ENCODE measurements around the gene ST7. TPM values are rescaled to one million over a fixed set of nuclear protein-coding genes. Genes with fewer than 3 reads are reported as not detected.

Gene ST7
- total RNA-seq, 4 donors from 2014 or later = 13.5 to 24.9 (median 18.6) TPM

GRCh38 chr7:117203205-117203604 lies 249.9 kb downstream of the ST7 start:
- TF ChIP-seq POLR2A (IDR thresholded peaks at IDR 0.05) (no peak), EP300 (IDR thresholded peaks at IDR 0.05) (no peak)
- TF ChIP-seq, protein P1, sequence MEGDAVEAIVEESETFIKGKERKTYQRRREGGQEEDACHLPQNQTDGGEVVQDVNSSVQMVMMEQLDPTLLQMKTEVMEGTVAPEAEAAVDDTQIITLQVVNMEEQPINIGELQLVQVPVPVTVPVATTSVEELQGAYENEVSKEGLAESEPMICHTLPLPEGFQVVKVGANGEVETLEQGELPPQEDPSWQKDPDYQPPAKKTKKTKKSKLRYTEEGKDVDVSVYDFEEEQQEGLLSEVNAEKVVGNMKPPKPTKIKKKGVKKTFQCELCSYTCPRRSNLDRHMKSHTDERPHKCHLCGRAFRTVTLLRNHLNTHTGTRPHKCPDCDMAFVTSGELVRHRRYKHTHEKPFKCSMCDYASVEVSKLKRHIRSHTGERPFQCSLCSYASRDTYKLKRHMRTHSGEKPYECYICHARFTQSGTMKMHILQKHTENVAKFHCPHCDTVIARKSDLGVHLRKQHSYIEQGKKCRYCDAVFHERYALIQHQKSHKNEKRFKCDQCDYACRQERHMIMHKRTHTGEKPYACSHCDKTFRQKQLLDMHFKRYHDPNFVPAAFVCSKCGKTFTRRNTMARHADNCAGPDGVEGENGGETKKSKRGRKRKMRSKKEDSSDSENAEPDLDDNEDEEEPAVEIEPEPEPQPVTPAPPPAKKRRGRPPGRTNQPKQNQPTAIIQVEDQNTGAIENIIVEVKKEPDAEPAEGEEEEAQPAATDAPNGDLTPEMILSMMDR (IDR thresholded peaks at IDR 0.05) = no peak
- Histone ChIP-seq H3K4me3 (no peak overlapping the region), H3K4me1 (no peaks in the 10 kb centered on the region), H3K36me3 (peaks cover 0 to 18% (median 0%) of the 10 kb centered on the region in 3 donors), H3K27ac (no peak overlapping the region), H3K27me3 (no peaks in the 10 kb centered on the region), H3K9me3 (no peaks in the 10 kb centered on the region)
- 88 to 93% methylated on average over 1 of the region's 1 CpG for WGBS, 2 donors
- DNase-seq (ENCODE audit: low spot score in 2 of 2) = no peak

GRCh38 chr7:117205873-117206272 lies 252.6 kb downstream of the ST7 start:
- no peak for TF ChIP-seq EP300 (IDR thresholded peaks at IDR 0.05)
- TF ChIP-seq, protein P1 (IDR thresholded peaks at IDR 0.05) = no peak
- no peak overlapping the region for H3K4me3 ChIP-seq
- no peak overlapping the region for H3K27ac ChIP-seq
- H3K9me3 ChIP-seq = no peaks in the 10 kb centered on the region
- H3K4me1 ChIP-seq = no peaks in the 10 kb centered on the region
- H3K27me3 ChIP-seq = no peaks in the 10 kb centered on the region
- no peak for DNase-seq (ENCODE audit: low spot score in 2 of 2)
- H3K36me3 ChIP-seq = peaks cover 0 to 13% (median 4%) of the 10 kb centered on the region in 3 donors
- WGBS, 2 donors = 83 to 87% methylated on average over 2 of the region's 2 CpGs

DNA sequence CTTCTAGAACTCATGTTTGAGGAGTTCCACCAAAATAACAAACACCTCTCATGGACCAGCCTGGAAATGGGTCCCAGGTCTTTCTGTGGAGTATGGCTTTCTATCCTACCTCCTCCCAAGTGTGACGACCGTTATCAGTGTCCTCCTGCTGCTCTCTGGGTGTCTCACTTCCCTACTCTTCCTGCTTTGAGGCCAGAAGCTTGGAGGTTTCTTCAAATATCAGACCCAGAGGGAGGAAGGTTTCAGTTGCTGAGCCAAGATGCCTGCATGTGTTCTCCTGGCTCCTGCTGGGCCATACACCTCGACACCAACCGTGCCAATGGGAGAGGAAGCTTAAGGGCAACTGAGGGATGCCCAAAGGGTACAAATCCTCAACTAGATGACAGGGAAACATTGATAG lies 255.0 kb downstream of the ST7 start:
- Histone ChIP-seq H3K9me3 (no peaks in the 10 kb centered on the region), H3K4me3 (no peak overlapping the region), H3K36me3 (peaks cover 0 to 13% (median 4%) of the 10 kb centered on the region in 3 donors), H3K4me1 (no peaks in the 10 kb centered on the region), H3K27me3 (no peaks in the 10 kb centered on the region), H3K27ac (no peak overlapping the region)
- DNase-seq (ENCODE audit: low spot score in 2 of 2) = no peak
- 93 to 96% methylated on average over 4 of the region's 4 CpGs for WGBS, 2 donors
- TF ChIP-seq EP300 (IDR thresholded peaks at IDR 0.05) = no peak

GRCh38 chr7:117210397-117210796 lies 257.1 kb downstream of the ST7 start:
- no peak for TF ChIP-seq EP300 (IDR thresholded peaks at IDR 0.05)
- TF ChIP-seq, protein P1 (IDR thresholded peaks at IDR 0.05) = no peak
- no peak for TF ChIP-seq POLR2A (IDR thresholded peaks at IDR 0.05)
- H3K27ac ChIP-seq = no peak overlapping the region
- DNase-seq (ENCODE audit: low spot score in 2 of 2) = no peak
- WGBS, 2 donors = 83 to 95% methylated on average over 4 of the region's 4 CpGs
- no peaks in the 10 kb centered on the region for H3K4me1 ChIP-seq
- no peak overlapping the region for H3K4me3 ChIP-seq
- no peaks in the 10 kb centered on the region for H3K9me3 ChIP-seq
- H3K27me3 ChIP-seq = no peaks in the 10 kb centered on the region
- peaks cover 0 to 13% (median 4%) of the 10 kb centered on the region in 3 donors for H3K36me3 ChIP-seq

GRCh38 chr7:117210908-117211307 lies 257.6 kb downstream of the ST7 start:
- DNase-seq (ENCODE audit: low spot score in 2 of 2) = no peak
- no peaks in the 10 kb centered on the region for H3K9me3 ChIP-seq
- 95 to 96% methylated on average over 3 of the region's 3 CpGs for WGBS, 2 donors
- no peaks in the 10 kb centered on the region for H3K4me1 ChIP-seq
- peaks cover 0 to 13% (median 4%) of the 10 kb centered on the region in 3 donors for H3K36me3 ChIP-seq
- H3K27ac ChIP-seq = no peak overlapping the region
- H3K4me3 ChIP-seq = no peak overlapping the region
- no peaks in the 10 kb centered on the region for H3K27me3 ChIP-seq
- TF ChIP-seq, protein P1 (IDR thresholded peaks at IDR 0.05) = no peak
- TF ChIP-seq EP300 (IDR thresholded peaks at IDR 0.05) (no peak), POLR2A (IDR thresholded peaks at IDR 0.05) (no peak)

DNA sequence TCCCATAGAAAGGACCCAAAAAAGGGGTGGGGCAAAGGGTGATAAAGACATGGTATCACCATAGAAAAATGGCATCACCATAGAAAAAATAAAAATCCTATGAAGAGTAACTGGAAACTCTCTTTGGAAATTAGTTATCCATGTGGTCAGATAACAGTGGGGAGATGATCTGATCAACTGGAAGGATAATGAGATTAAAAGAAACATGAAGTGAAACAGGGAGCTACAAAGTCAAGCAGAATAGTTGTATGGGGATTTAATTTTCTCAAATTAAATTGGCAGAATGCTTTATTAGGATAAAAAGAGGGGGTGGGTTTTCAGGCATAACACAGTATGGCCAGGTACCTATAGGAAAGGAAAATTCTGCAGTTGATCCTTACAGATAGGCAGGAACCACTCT lies 258.3 kb downstream of the ST7 start:
- no peaks in the 10 kb centered on the region for H3K4me1 ChIP-seq
- no peak overlapping the region for H3K4me3 ChIP-seq
- no peak for DNase-seq (ENCODE audit: low spot score in 2 of 2)
- peaks cover 0 to 13% (median 4%) of the 10 kb centered on the region in 3 donors for H3K36me3 ChIP-seq
- TF ChIP-seq EP300 (IDR thresholded peaks at IDR 0.05) (no peak), POLR2A (IDR thresholded peaks at IDR 0.05) (no peak)
- TF ChIP-seq, protein P1 (IDR thresholded peaks at IDR 0.05) = no peak
- H3K27ac ChIP-seq = no peak overlapping the region
- H3K9me3 ChIP-seq = no peaks in the 10 kb centered on the region
- no peaks in the 10 kb centered on the region for H3K27me3 ChIP-seq

Measured in tibial nerve (tissue), 4 donors.